Measurements from ENCODE around the gene RIT2.

RIT2 gene

DNA sequence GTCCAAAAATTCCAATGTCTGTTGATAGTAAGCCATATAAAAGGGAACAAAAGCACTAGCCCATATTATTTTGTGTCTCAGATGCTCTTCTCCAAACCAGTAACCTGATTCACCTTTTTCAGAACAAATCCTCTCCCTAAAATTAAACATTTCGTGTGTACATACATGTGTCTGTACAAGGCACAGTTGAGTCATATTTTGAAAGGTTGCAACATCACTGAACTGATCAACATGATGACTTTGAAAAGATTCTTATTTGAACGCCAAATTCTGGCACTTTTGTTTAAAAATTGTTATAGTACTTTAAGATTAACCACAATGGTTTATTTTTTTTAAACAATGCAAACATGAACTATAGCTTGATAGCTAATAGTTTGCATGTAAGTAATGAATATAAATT lies 102.5 kb downstream of the RIT2 start:
- H3K27ac ChIP-seq (ENCODE audit: low read depth, low read length): no peak overlapping the region
- no peaks in the 10 kb centered on the region for H3K9me3 ChIP-seq (ENCODE audit: insufficient read depth, low read length)
- no peaks in the 10 kb centered on the region for H3K9me2 ChIP-seq (replicated peaks; ENCODE audit: insufficient read depth, low read length)
- H3K9ac ChIP-seq (ENCODE audit: low read length): no peak overlapping the region
- H3K27me3 ChIP-seq (ENCODE audit: low read length): no peaks in the 10 kb centered on the region
- TF ChIP-seq EZH2phosphoT487 (conservative IDR thresholded peaks at IDR 0.05; ENCODE audit: low read length): no peak
- TF ChIP-seq, protein P1, sequence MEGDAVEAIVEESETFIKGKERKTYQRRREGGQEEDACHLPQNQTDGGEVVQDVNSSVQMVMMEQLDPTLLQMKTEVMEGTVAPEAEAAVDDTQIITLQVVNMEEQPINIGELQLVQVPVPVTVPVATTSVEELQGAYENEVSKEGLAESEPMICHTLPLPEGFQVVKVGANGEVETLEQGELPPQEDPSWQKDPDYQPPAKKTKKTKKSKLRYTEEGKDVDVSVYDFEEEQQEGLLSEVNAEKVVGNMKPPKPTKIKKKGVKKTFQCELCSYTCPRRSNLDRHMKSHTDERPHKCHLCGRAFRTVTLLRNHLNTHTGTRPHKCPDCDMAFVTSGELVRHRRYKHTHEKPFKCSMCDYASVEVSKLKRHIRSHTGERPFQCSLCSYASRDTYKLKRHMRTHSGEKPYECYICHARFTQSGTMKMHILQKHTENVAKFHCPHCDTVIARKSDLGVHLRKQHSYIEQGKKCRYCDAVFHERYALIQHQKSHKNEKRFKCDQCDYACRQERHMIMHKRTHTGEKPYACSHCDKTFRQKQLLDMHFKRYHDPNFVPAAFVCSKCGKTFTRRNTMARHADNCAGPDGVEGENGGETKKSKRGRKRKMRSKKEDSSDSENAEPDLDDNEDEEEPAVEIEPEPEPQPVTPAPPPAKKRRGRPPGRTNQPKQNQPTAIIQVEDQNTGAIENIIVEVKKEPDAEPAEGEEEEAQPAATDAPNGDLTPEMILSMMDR (IDR thresholded peaks at IDR 0.05; ENCODE audit: insufficient read depth, low read length, poor library complexity, severe bottlenecking): no peak
- no peaks in the 10 kb centered on the region for H3K79me2 ChIP-seq (ENCODE audit: insufficient read depth, low read length)
- no peaks in the 10 kb centered on the region for H4K20me1 ChIP-seq (ENCODE audit: low read depth, low read length)
- H3K4me3 ChIP-seq (ENCODE audit: insufficient read depth, low read length, poor library complexity, severe bottlenecking): no peak overlapping the region
- no peak overlapping the region for H2AFZ ChIP-seq (ENCODE audit: low read depth, low read length, severe bottlenecking)
- H3K4me2 ChIP-seq (ENCODE audit: low read depth, low read length, poor library complexity, severe bottlenecking): no peak overlapping the region
- H3K36me3 ChIP-seq (ENCODE audit: low read length): no peaks in the 10 kb centered on the region
- no peaks in the 10 kb centered on the region for H3F3A ChIP-seq (ENCODE audit: insufficient read depth)

GRCh38 chr18:43010611-43011010 lies 104.9 kb downstream of the RIT2 start:
- no peaks in the 10 kb centered on the region for H3K9me2 ChIP-seq (replicated peaks; ENCODE audit: insufficient read depth, low read length)
- H3K27ac ChIP-seq (ENCODE audit: low read depth, low read length): no peak overlapping the region
- no peak overlapping the region for H3K9ac ChIP-seq (ENCODE audit: low read length)
- no peaks in the 10 kb centered on the region for H3K9me3 ChIP-seq (ENCODE audit: insufficient read depth, low read length)
- H3K36me3 ChIP-seq (ENCODE audit: low read length): no peaks in the 10 kb centered on the region
- no peak overlapping the region for H3K4me3 ChIP-seq (ENCODE audit: insufficient read depth, low read length, poor library complexity, severe bottlenecking)
- H3F3A ChIP-seq (ENCODE audit: insufficient read depth): no peaks in the 10 kb centered on the region
- H2AFZ ChIP-seq (ENCODE audit: low read depth, low read length, severe bottlenecking): no peak overlapping the region
- no peaks in the 10 kb centered on the region for H3K79me2 ChIP-seq (ENCODE audit: insufficient read depth, low read length)
- no peak overlapping the region for H3K4me2 ChIP-seq (ENCODE audit: low read depth, low read length, poor library complexity, severe bottlenecking)
- no peaks in the 10 kb centered on the region for H3K27me3 ChIP-seq (ENCODE audit: low read length)
- no peak for TF ChIP-seq EZH2phosphoT487 (conservative IDR thresholded peaks at IDR 0.05; ENCODE audit: low read length)
- TF ChIP-seq, protein P1 (IDR thresholded peaks at IDR 0.05; ENCODE audit: insufficient read depth, low read length, poor library complexity, severe bottlenecking): no peak
- H4K20me1 ChIP-seq (ENCODE audit: low read depth, low read length): no peaks in the 10 kb centered on the region; the same call in 1 of the 2 replicates

- no peak for TF ChIP-seq EZH2phosphoT487 (conservative IDR thresholded peaks at IDR 0.05; ENCODE audit: low read length)
- TF ChIP-seq, protein P1 (IDR thresholded peaks at IDR 0.05; ENCODE audit: insufficient read depth, low read length, poor library complexity, severe bottlenecking): no peak
- Histone ChIP-seq H3K27me3 (ENCODE audit: low read length) (no peaks in the 10 kb centered on the region), H3K4me3 (ENCODE audit: insufficient read depth, low read length, poor library complexity, severe bottlenecking) (no peak overlapping the region), H3F3A (ENCODE audit: insufficient read depth) (no peaks in the 10 kb centered on the region), H3K9ac (ENCODE audit: low read length) (no peak overlapping the region), H4K20me1 (ENCODE audit: low read depth, low read length) (no peaks in the 10 kb centered on the region; the same call in 1 of the 2 replicates), H3K9me2 (replicated peaks; ENCODE audit: insufficient read depth, low read length) (no peaks in the 10 kb centered on the region), H3K4me2 (ENCODE audit: low read depth, low read length, poor library complexity, severe bottlenecking) (no peak overlapping the region), H3K36me3 (ENCODE audit: low read length) (no peaks in the 10 kb centered on the region), H3K9me3 (ENCODE audit: insufficient read depth, low read length) (no peaks in the 10 kb centered on the region), H3K79me2 (ENCODE audit: insufficient read depth, low read length) (no peaks in the 10 kb centered on the region), H3K27ac (ENCODE audit: low read depth, low read length) (no peak overlapping the region), H2AFZ (ENCODE audit: low read depth, low read length, severe bottlenecking) (no peak overlapping the region)
Observed at GRCh38 chr18:43009674-43010073, 105.8 kb downstream of the RIT2 start.
